SK-N-SH treated with all-trans-retinoic acid at 6 μM for 48 hours (cell line): ENCODE measurements around the gene FHOD1.

Experiments
- BACH2 ChIP-seq: fragments of 250-450 bp; sonication (Bioruptor Pico); IDR thresholded peaks from 2 replicates; pipeline ENCODE4 v1.9.0; 2021; ENCODE audit warnings: mild to moderate bottlenecking, borderline replicate concordance
- ZFP3 ChIP-seq: fragments of 250-450 bp; sonication (Bioruptor Pico); IDR thresholded peaks from 2 replicates; pipeline ENCODE4 v1.5.0; 2020; ENCODE audit warnings: mild to moderate bottlenecking, moderate library complexity
- ZFP30 ChIP-seq: fragments of 450-650 bp; formaldehyde crosslinking; IDR thresholded peaks from 2 replicates; pipeline ENCODE4 v1.5.0; 2022; ENCODE audit warnings: mild to moderate bottlenecking, moderate library complexity
- ZNF565 ChIP-seq: fragments of 450-650 bp; formaldehyde crosslinking; conservative IDR thresholded peaks from 2 replicates; pipeline ENCODE4 v1.5.0; 2020; ENCODE audit warnings: low read depth, mild to moderate bottlenecking, moderate library complexity
- TF ChIP-seq, protein P1 (sequence below): fragments of 250-450 bp; sonication (Bioruptor Pico); IDR thresholded peaks from 2 replicates; pipeline ENCODE4 v1.8.0; 2020; ENCODE audit warnings: mild to moderate bottlenecking, moderate library complexity, borderline replicate concordance

DNA sequence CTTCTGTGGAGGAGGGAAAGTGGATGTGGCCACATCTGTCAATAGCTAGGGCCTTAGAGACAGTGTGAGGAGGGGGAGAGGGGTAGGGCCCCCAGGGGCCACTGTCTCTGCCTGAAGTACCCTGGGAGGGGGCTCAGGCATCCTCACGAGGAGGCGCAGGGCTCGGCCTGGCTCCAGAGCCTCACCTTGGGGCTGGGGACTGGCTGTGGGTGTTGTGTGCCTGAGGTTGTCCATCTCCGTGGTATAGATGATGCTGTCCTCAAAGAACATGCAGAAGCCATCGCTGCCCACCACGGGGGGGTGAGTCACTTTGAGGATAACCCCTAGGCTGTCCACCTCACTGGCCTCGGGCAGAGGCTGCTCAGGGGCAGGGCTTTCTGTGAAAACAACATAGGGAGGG, 44.2 kb upstream of the FHOD1 start:
- TF ChIP-seq, protein P1, sequence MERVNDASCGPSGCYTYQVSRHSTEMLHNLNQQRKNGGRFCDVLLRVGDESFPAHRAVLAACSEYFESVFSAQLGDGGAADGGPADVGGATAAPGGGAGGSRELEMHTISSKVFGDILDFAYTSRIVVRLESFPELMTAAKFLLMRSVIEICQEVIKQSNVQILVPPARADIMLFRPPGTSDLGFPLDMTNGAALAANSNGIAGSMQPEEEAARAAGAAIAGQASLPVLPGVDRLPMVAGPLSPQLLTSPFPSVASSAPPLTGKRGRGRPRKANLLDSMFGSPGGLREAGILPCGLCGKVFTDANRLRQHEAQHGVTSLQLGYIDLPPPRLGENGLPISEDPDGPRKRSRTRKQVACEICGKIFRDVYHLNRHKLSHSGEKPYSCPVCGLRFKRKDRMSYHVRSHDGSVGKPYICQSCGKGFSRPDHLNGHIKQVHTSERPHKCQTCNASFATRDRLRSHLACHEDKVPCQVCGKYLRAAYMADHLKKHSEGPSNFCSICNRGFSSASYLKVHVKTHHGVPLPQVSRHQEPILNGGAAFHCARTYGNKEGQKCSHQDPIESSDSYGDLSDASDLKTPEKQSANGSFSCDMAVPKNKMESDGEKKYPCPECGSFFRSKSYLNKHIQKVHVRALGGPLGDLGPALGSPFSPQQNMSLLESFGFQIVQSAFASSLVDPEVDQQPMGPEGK = no peak
- no peak for TF ChIP-seq BACH2
- TF ChIP-seq ZNF565 (CRISPR knock-in tag) = no peak
- no peak for TF ChIP-seq ZFP3 (CRISPR knock-in tag)
- no peak for TF ChIP-seq ZFP30
